Colonic mucosa (tissue), 4 donors: ENCODE measurements around the gene TMPRSS5. TPM values are rescaled to one million over a fixed set of nuclear protein-coding genes. Genes with fewer than 3 reads are reported as not detected.

ENCODE experiments used
- DNase-seq: peaks from one replicate; pipeline ENCODE4 v3.0.0-alpha.2; 2020
- H3K27ac ChIP-seq: fragments of 200-600 bp; one replicate; pipeline ENCODE4 v1.8.0; 2021
- H3K27me3 ChIP-seq: fragments of 200-600 bp; one replicate; pipeline ENCODE4 v1.8.0; 2021
- H3K36me3 ChIP-seq: fragments of 200-600 bp; one replicate; pipeline ENCODE4 v1.8.0; 2021
- H3K4me1 ChIP-seq: fragments of 200-600 bp; one replicate; pipeline ENCODE4 v1.8.0; 2021; ENCODE audit warnings: mild to moderate bottlenecking
- H3K4me3 ChIP-seq: fragments of 200-600 bp; one replicate; pipeline ENCODE4 v1.8.0; 2021
- H3K9ac ChIP-seq, 2 donors: one replicate each; pipeline ENCODE4 v1.7.0; 2013; ENCODE audit warnings: control low read depth in 2 of 2, low read depth in 2 of 2, low read length in 2 of 2
- H3K9me3 ChIP-seq: fragments of 200-600 bp; one replicate; pipeline ENCODE4 v1.8.0; 2021
- intact Hi-C: fragments of 100-400 bp; cut with DNase I; formaldehyde crosslinking; loops from one replicate; pipeline ENCODE4 v1.14.1; 2022
- total RNA-seq, 2 donors: library from RNA; stranded (reverse); fragmentation: NEBNext Ultra II Directional in 1 of 2; extraction: Animal tissue kit (Norgen Biotek cat#: 25700) in 1 of 2; gene quantifications; one replicate each; pipeline ENCODE4 v1.2.1, GENCODE V29; 2021
- TF ChIP-seq, protein P1 (sequence below): fragments of 200-600 bp; IDR thresholded peaks from one replicate; pipeline ENCODE4 v1.8.0; 2022; ENCODE audit warnings: antibody characterized with exemption, mild to moderate bottlenecking
- donor health status: healthy.
- donor health status: DM: no; HTN: no; CAD: no.
- donor health status: DM: no; HTN: no; CAD: no.

The TMPRSS5 gene
- total RNA-seq, 2 donors from 2014 or later, result 0.11 to 0.59 TPM

DNA sequence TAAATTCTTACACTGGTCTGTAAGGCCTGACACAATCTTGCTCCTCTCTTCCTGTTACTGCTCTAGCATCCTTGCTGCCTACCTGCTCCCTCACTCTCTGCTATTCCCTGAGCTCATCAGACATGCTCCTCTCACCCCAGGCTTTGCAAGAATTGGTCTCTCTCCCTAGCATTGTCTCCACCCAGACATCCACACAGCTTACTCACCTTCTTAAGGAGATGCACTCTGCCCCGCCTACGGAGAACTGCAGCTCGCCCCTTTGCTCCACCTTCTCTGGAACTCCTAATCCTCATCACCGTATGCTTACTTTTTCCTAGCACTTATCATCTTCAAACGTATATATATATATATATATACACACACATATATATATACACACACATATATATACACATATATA, 23.3 kb upstream of the TMPRSS5 start:
- intact Hi-C loops, result loop anchor here (5.0 kb wide), 1 partner anchor 887 kb away; no protein-coding TSS in a partner anchor
- TF ChIP-seq, protein P1, sequence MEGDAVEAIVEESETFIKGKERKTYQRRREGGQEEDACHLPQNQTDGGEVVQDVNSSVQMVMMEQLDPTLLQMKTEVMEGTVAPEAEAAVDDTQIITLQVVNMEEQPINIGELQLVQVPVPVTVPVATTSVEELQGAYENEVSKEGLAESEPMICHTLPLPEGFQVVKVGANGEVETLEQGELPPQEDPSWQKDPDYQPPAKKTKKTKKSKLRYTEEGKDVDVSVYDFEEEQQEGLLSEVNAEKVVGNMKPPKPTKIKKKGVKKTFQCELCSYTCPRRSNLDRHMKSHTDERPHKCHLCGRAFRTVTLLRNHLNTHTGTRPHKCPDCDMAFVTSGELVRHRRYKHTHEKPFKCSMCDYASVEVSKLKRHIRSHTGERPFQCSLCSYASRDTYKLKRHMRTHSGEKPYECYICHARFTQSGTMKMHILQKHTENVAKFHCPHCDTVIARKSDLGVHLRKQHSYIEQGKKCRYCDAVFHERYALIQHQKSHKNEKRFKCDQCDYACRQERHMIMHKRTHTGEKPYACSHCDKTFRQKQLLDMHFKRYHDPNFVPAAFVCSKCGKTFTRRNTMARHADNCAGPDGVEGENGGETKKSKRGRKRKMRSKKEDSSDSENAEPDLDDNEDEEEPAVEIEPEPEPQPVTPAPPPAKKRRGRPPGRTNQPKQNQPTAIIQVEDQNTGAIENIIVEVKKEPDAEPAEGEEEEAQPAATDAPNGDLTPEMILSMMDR, result no peak
- Histone ChIP-seq H3K4me3 (no peak overlapping the region), H3K36me3 (no peaks in the 10 kb centered on the region), H3K27ac (no peak overlapping the region), H3K9ac (no peak overlapping the region), H3K9me3 (no peaks in the 10 kb centered on the region), H3K4me1 (no peaks in the 10 kb centered on the region), H3K27me3 (no peaks in the 10 kb centered on the region)
- no peak for DNase-seq

- TF ChIP-seq, protein P1, result no peak
- intact Hi-C loops, result loop anchor here (5.0 kb wide), 1 partner anchor 887 kb away; no protein-coding TSS in a partner anchor
These were observed 22.7 kb upstream of the TMPRSS5 start for GRCh38 chr11:113728814-113729213.

GRCh38 chr11:113725913-113726312, 19.8 kb upstream of the TMPRSS5 start:
- intact Hi-C loops, result loop anchor here (5.0 kb wide), 1 partner anchor 884 kb away; no protein-coding TSS in a partner anchor

More at GRCh38 chr11:113728814-113729213, 22.7 kb upstream of the TMPRSS5 start:
- Histone ChIP-seq H3K27me3 (no peaks in the 10 kb centered on the region), H3K27ac (no peak overlapping the region), H3K4me3 (no peak overlapping the region), H3K9ac (no peak overlapping the region), H3K4me1 (no peaks in the 10 kb centered on the region), H3K9me3 (no peaks in the 10 kb centered on the region), H3K36me3 (no peaks in the 10 kb centered on the region)
- no peak for DNase-seq

DNA sequence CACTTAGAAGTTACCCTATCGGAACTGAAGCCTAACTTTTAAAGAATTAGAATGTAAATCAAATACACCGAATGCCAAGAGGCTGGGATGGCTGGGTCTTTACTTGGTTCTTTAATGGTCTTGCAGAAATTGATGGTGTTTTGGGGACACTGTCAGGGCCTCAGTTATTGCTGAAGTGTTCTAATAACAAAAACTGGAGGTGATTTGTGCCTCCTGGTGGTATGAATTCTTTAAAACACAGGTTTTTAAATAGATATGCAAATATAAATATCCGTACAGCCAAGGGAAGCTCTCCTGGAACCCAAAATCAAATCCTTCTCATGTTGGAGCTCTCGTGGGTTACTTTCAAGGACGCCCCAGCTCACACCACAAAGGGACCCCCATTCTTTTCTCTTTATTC, 19.3 kb upstream of the TMPRSS5 start:
- no peak for DNase-seq
- TF ChIP-seq, protein P1, result no peak
- H3K27ac ChIP-seq, result no peak overlapping the region
- H3K4me1 ChIP-seq, result no peaks in the 10 kb centered on the region
- intact Hi-C loops, result loop anchor here (5.0 kb wide), 1 partner anchor 883 kb away; no protein-coding TSS in a partner anchor
- no peaks in the 10 kb centered on the region for H3K36me3 ChIP-seq
- no peaks in the 10 kb centered on the region for H3K9me3 ChIP-seq
- H3K4me3 ChIP-seq, result no peak overlapping the region
- H3K27me3 ChIP-seq, result no peaks in the 10 kb centered on the region
- H3K9ac ChIP-seq, result no peak overlapping the region

More at GRCh38 chr11:113725913-113726312, 19.8 kb upstream of the TMPRSS5 start:
- no peak overlapping the region for H3K4me3 ChIP-seq
- TF ChIP-seq, protein P1, result no peak
- no peak overlapping the region for H3K27ac ChIP-seq
- H3K4me1 ChIP-seq, result no peaks in the 10 kb centered on the region
- H3K36me3 ChIP-seq, result no peaks in the 10 kb centered on the region
- H3K9me3 ChIP-seq, result no peaks in the 10 kb centered on the region
- DNase-seq, result no peak
- no peaks in the 10 kb centered on the region for H3K27me3 ChIP-seq
- H3K9ac ChIP-seq, result no peak overlapping the region

- no peak for DNase-seq
- Histone ChIP-seq H3K4me1 (no peaks in the 10 kb centered on the region), H3K27ac (no peak overlapping the region), H3K36me3 (no peaks in the 10 kb centered on the region), H3K9ac (no peak overlapping the region), H3K27me3 (no peaks in the 10 kb centered on the region), H3K9me3 (no peaks in the 10 kb centered on the region), H3K4me3 (no peak overlapping the region)
- intact Hi-C loops, result loop anchor here (5.0 kb wide), 1 partner anchor 882 kb away; no protein-coding TSS in a partner anchor
- TF ChIP-seq, protein P1, result no peak
These were observed 18.7 kb upstream of the TMPRSS5 start for GRCh38 chr11:113724778-113725177.
